GM12878 (cell line): ENCODE measurements around the gene AGBL4. TPM values are rescaled to one million over a fixed set of nuclear protein-coding genes. Genes with fewer than 3 reads are reported as not detected.
"Not testable (repeated sequence)": the region's sequence is repeated elsewhere in the genome, so short reads cannot be mapped to it uniquely, and the experiment has no call there.

Experiments
- ATAC-seq: fragments of 200-7000 bp; cut with Tn5 transposase; 3 replicates; pipeline ENCODE4 v1.9.1; 2020; ENCODE audit warnings: mild to moderate bottlenecking, moderate library complexity
- BruUV-seq: library from RNA; stranded (reverse); fragments of 400-500 nt; replicated peaks from 2 replicates; lab custom pipeline; 2021; lab: Mats Ljungman, UMichigan
- CTCF ChIA-PET: fragments of 300-600 bp; sonication (Branson Sonifier 250); formaldehyde crosslinking; extraction: SDS; loops from one replicate; lab custom pipeline; 2021; ENCODE audit warnings: inconsistent platforms; lab: Yijun Ruan, JAX
- POLR2A ChIA-PET: fragments of 350-600 bp; formaldehyde crosslinking; extraction: SDS; loops from one replicate; lab custom pipeline; 2021; ENCODE audit warnings: inconsistent platforms; lab: Charles Lee
- RAD21 ChIA-PET: fragments of 300-600 bp; sonication (Branson Sonifier 250); formaldehyde crosslinking; loops from one replicate; lab custom pipeline; 2023; ENCODE audit warnings: antibody characterized with exemption; ENCODE audit not compliant: unreplicated experiment; lab: Charles Lee
- SMC1A ChIA-PET: fragments of 300-600 bp; sonication (Branson Sonifier 250); formaldehyde crosslinking; loops from one replicate; lab custom pipeline; 2023; ENCODE audit not compliant: unreplicated experiment, uncharacterized antibody; lab: Charles Lee
- DNase-seq: peaks from one replicate; pipeline ENCODE4 v3.0.0-alpha.2; 2011; ENCODE audit warnings: low read depth, low spot score
- FAIRE-seq: peaks from 3 replicates; lab custom pipeline; 2011; peaks lifted over from hg19 to GRCh38; lab: Jason Lieb, UNC
- H2AFZ ChIP-seq: 2 replicates; pipeline ENCODE4 v1.6.0; 2011; ENCODE audit warnings: low read depth, low read length, control low read depth; ENCODE audit not compliant: control insufficient read depth
- H3K27ac ChIP-seq: 2 replicates; pipeline ENCODE4 v1.5.1; 2011; ENCODE audit warnings: control low read depth; ENCODE audit not compliant: control insufficient read depth, insufficient read depth
- H3K27me3 ChIP-seq, 2 experiments: replicated peaks in 1 of 2; 2 replicates each; pipeline versions ENCODE4 v1.6.0 to v1.6.1; 2011; ENCODE audit warnings: low read length in 1 of 2; ENCODE audit not compliant: control insufficient read depth in 2 of 2, insufficient read depth in 2 of 2
- H3K36me3 ChIP-seq, 2 experiments: 2 replicates each; pipeline ENCODE4 v1.5.1; 2011; ENCODE audit warnings: low read length in 1 of 2; ENCODE audit not compliant: control insufficient read depth in 2 of 2, insufficient read depth in 2 of 2
- H3K4me1 ChIP-seq: 2 replicates; pipeline ENCODE4 v1.6.1; 2011; ENCODE audit warnings: mild to moderate bottlenecking, low read length, moderate library complexity, mixed read lengths; ENCODE audit not compliant: control insufficient read depth, insufficient read depth
- H3K4me2 ChIP-seq: 2 replicates; pipeline ENCODE4 v1.6.0; 2011; ENCODE audit warnings: control low read depth; ENCODE audit not compliant: control insufficient read depth, insufficient read depth
- H3K4me3 ChIP-seq: fragments of 200-600 bp; sonication (generic); 2 replicates; pipeline ENCODE4 v1.5.1; 2016
- H3K79me2 ChIP-seq: 2 replicates; pipeline ENCODE4 v1.6.0; 2011; ENCODE audit warnings: low read length; ENCODE audit not compliant: control insufficient read depth, insufficient read depth
- H3K9ac ChIP-seq: 2 replicates; pipeline ENCODE4 v1.8.0; 2011; ENCODE audit warnings: low read length, control low read depth, mixed read lengths; ENCODE audit not compliant: control insufficient read depth, insufficient read depth
- H3K9me3 ChIP-seq: replicated peaks from 3 replicates; pipeline ENCODE4 v1.5.1; 2011; ENCODE audit warnings: mild to moderate bottlenecking, low read length; ENCODE audit not compliant: control insufficient read depth, insufficient read depth
- H4K20me1 ChIP-seq: 2 replicates; pipeline ENCODE4 v1.6.0; 2011; ENCODE audit not compliant: control insufficient read depth, insufficient read depth
- ATF3 ChIP-seq: IDR thresholded peaks from 2 replicates; pipeline ENCODE4 v1.6.1; 2011; ENCODE audit warnings: low read depth, mild to moderate bottlenecking, low read length, moderate library complexity, borderline replicate concordance; ENCODE audit errors: extremely low read depth
- CREM ChIP-seq: IDR thresholded peaks from 2 replicates; pipeline ENCODE4 v1.6.1; 2014; ENCODE audit warnings: antibody characterized with exemption, low read depth
- E2F4 ChIP-seq: IDR thresholded peaks from 2 replicates; pipeline ENCODE4 v1.6.1; 2012; ENCODE audit warnings: low read depth, low read length, improper control_type of control experiment
- GABPA ChIP-seq: IDR thresholded peaks from 2 replicates; pipeline ENCODE4 v1.6.1; 2014; ENCODE audit warnings: antibody characterized with exemption, low read depth, mild to moderate bottlenecking, inconsistent platforms
- HSF1 ChIP-seq: fragments of 150-350 bp; IDR thresholded peaks from 2 replicates; pipeline ENCODE4 v1.6.1; 2014; ENCODE audit warnings: mild to moderate bottlenecking, low read depth, low read length
- KAT2A ChIP-seq: conservative IDR thresholded peaks from 2 replicates; pipeline ENCODE4 v1.6.1; 2011; ENCODE audit warnings: low read depth, low read length; ENCODE audit not compliant: control insufficient read depth
- MXI1 ChIP-seq: fragments of 150-350 bp; IDR thresholded peaks from 2 replicates; pipeline ENCODE4 v1.6.1; 2011; ENCODE audit warnings: low read depth, mild to moderate bottlenecking, inconsistent platforms, low read length, improper control_type of control experiment
- MYB ChIP-seq: fragments of 150-350 bp; IDR thresholded peaks from 2 replicates; pipeline ENCODE4 v1.6.1; 2014; ENCODE audit warnings: mild to moderate bottlenecking, low read depth, low read length, borderline replicate concordance
- NR2F1 ChIP-seq: fragments of 450-650 bp; conservative IDR thresholded peaks from 2 replicates; pipeline ENCODE4 v1.6.1; 2017; ENCODE audit warnings: mild to moderate bottlenecking
- RUNX3 ChIP-seq: IDR thresholded peaks from 2 replicates; pipeline ENCODE4 v1.6.1; 2012; ENCODE audit warnings: low read length, inconsistent platforms
- WRNIP1 ChIP-seq: IDR thresholded peaks from 2 replicates; pipeline ENCODE4 v1.6.1; 2011; ENCODE audit warnings: low read depth, low read length, improper control_type of control experiment, borderline replicate concordance
- ZNF622 ChIP-seq: fragments of 450-650 bp; IDR thresholded peaks from 2 replicates; pipeline ENCODE4 v1.6.1; 2017; ENCODE audit warnings: mild to moderate bottlenecking, inconsistent platforms
- WGBS: methylation state at CpG from one replicate; pipeline ENCODE4 v1.1.6; 2016; ENCODE audit warnings: low lambda C conversion rate; ENCODE audit not compliant: insufficient replicate concordance, insufficient coverage; ENCODE audit errors: missing lambda C conversion rate; 5-methylcytosine and 5-hydroxymethylcytosine counted together
- in situ Hi-C: fragments of 300-500 bp; cut with MboI; formaldehyde crosslinking; loops from 9 replicates; pipeline ENCODE4 v1.14.3; 2018; ENCODE audit warnings: mixed read lengths
- intact Hi-C: fragments of 100-400 bp; cut with micrococcal nuclease; formaldehyde crosslinking; loops from one replicate; pipeline ENCODE4 v1.14.2; 2022; ENCODE audit not compliant: unreplicated experiment
- polyA plus RNA-seq, 11 experiments: library from polyadenylated mRNA; depleted of rRNA in 4 of 11; unstranded in 6 of 11; stranded (reverse) in 5 of 11; fragments of >200 nt; fragmentation: Nextera tagmentation in 4 of 11; fragmentation: Illumina TruSeq in 1 of 11; extraction: Ambion mirVana in 4 of 11; extraction: Trizol in 1 of 11; gene quantifications; 1 replicate in 1 of 11; 2 replicates in 10 of 11; pipeline versions ENCODE4 v1.2.1 to v1.2.3, GENCODE V29; 2011 to 2016; ENCODE audit warnings: inconsistent platforms in 2 of 11, missing spikeins in 2 of 11, low read depth in 1 of 11
- total RNA-seq, 4 experiments: library from RNA; depleted of rRNA in 3 of 4; stranded (reverse); fragments of >200 nt in 3 of 4; fragmentation: Illumina TruSeq in 1 of 4; extraction: Trizol in 1 of 4; gene quantifications; 2 replicates each; pipeline versions ENCODE4 v1.2.1 to v1.2.3, GENCODE V29; 2013 to 2021

Gene AGBL4
- total and polyA plus RNA-seq, 10 of the 15 experiments (the other 5 are each of a cell fraction or from before 2014, with no cell fraction given), result 0.31 TPM; not detected in 9

- CTCF ChIA-PET, H3K4me3 ChIP-seq, SMC1A ChIA-PET, DNase-seq, in situ Hi-C loops, H4K20me1 ChIP-seq, RAD21 ChIA-PET, intact Hi-C loops, BruUV-seq, H2AFZ ChIP-seq, H3K27ac ChIP-seq, POLR2A ChIA-PET, H3K9me3 ChIP-seq, H3K79me2 ChIP-seq, H3K4me1 ChIP-seq, ATAC-seq, H3K27me3 ChIP-seq, H3K4me2 ChIP-seq, FAIRE-seq, H3K36me3 ChIP-seq, H3K9ac ChIP-seq: not testable (repeated sequence)
- WGBS, result 67% methylated on average over 31 of the region's 32 CpGs
Measured at GRCh38 chr1:49257211-49258049, 766.3 kb downstream of the AGBL4 start.

- H2AFZ ChIP-seq, result no peak overlapping the region
- RAD21 ChIA-PET, result no interaction called here
- H3K36me3 ChIP-seq, result no peaks in the 10 kb centered on the region
- no peak overlapping the region for H3K4me2 ChIP-seq
- DNase-seq (no peak), ATAC-seq (no peak), FAIRE-seq (no peak)
- CTCF ChIA-PET, result no interaction called here
- H3K27ac ChIP-seq, result no peak overlapping the region
- no TSS peak for BruUV-seq
- POLR2A ChIA-PET, result no interaction called here
- SMC1A ChIA-PET, result no interaction called here
- no peaks in the 10 kb centered on the region for H4K20me1 ChIP-seq
- no peaks in the 10 kb centered on the region for H3K4me1 ChIP-seq
- H3K27me3 ChIP-seq, result no peaks in the 10 kb centered on the region
- no peak overlapping the region for H3K4me3 ChIP-seq
- in situ Hi-C loops, result no loop called here
- no peaks in the 10 kb centered on the region for H3K9me3 ChIP-seq
- no peaks in the 10 kb centered on the region for H3K79me2 ChIP-seq
- intact Hi-C loops, result no loop called here
- no peak overlapping the region for H3K9ac ChIP-seq
- TF ChIP-seq CREM (no peak), NR2F1 (no peak), ATF3 (no peak), KAT2A (no peak), E2F4 (no peak), GABPA (no peak), MYB (no peak), RUNX3 (no peak), WRNIP1 (no peak), ZNF622 (no peak), MXI1 (no peak), HSF1 (no peak)
Measured at GRCh38 chr1:49252917-49253316, 770.8 kb downstream of the AGBL4 start.
